ENCODE measurements around the gene IGFBP6. TPM values are rescaled to one million over a fixed set of nuclear protein-coding genes. Genes with fewer than 3 reads are reported as not detected.

Gene IGFBP6
- polyA plus RNA-seq, 1 of the 3 experiments (the other 2 are of a cell fraction) = 570 TPM

GRCh38 chr12:53120685-53121525 lies 23.4 kb downstream of the IGFBP6 start:
- H3K4me1 ChIP-seq (ENCODE audit: control insufficient read depth in 1 of 2, insufficient read depth in 2 of 2, low read depth in 1 of 2, low read length in 1 of 2) = peaks cover 0 to 10% of the 10 kb centered on the region in 2 experiments; a peak in 2 of 4 replicates
- H3K9me2 ChIP-seq = no peaks in the 10 kb centered on the region
- H3K4me2 ChIP-seq = no peak overlapping the region
- H3K9ac ChIP-seq = no peak overlapping the region
- no peaks in the 10 kb centered on the region for H3K9me3 ChIP-seq
- no peak for DNase-seq
- no peaks in the 10 kb centered on the region for H4K20me1 ChIP-seq (ENCODE audit: insufficient read depth)
- TF ChIP-seq FOXJ3 (CRISPR knock-in tag; IDR thresholded peaks at IDR 0.05) = no peak
- no peak for TF ChIP-seq SMC3 (IDR thresholded peaks at IDR 0.05; ENCODE audit: low read depth, low read length)
- TF ChIP-seq IRF3 (IDR thresholded peaks at IDR 0.05; ENCODE audit: low read depth, low read length) = no peak
- no peak for TF ChIP-seq NRF1 (IDR thresholded peaks at IDR 0.05; ENCODE audit: low read depth, low read length)
- no peak for TF ChIP-seq PBX3 (IDR thresholded peaks at IDR 0.05)
- no peak for TF ChIP-seq FOXM1 (IDR thresholded peaks at IDR 0.05; ENCODE audit: low read depth)
- no peak for TF ChIP-seq CHD2 (IDR thresholded peaks at IDR 0.05; ENCODE audit: low read length, partially characterized antibody)
- TF ChIP-seq YY1 (IDR thresholded peaks at IDR 0.05; ENCODE audit: low read depth) = no peak
- no peak for TF ChIP-seq ZBTB33 (IDR thresholded peaks at IDR 0.05; ENCODE audit: borderline replicate concordance, low read depth)
- no peak for TF ChIP-seq TAF1 (IDR thresholded peaks at IDR 0.05; ENCODE audit: borderline replicate concordance, low read depth, low read length)
- H3K27ac ChIP-seq (ENCODE audit: low read depth in 2 of 2, low read length in 1 of 2) = no peak overlapping the region
- H2AFZ ChIP-seq (ENCODE audit: low read depth) = no peak overlapping the region
- WGBS (ENCODE audit: low lambda C conversion rate) = 92% methylated on average over 12 of the region's 12 CpGs
- POLR2A ChIA-PET = no interaction called here
- CTCF ChIA-PET = interaction anchor here (1.0 kb wide), 1 partner anchor 55 kb away, joined by 4 read pairs; no protein-coding TSS in a partner anchor
- H3K79me2 ChIP-seq (ENCODE audit: insufficient read depth) = no peaks in the 10 kb centered on the region
- no peaks in the 10 kb centered on the region for H3F3A ChIP-seq (replicated peaks; ENCODE audit: insufficient read depth)
- no peak overlapping the region for H3K4me3 ChIP-seq (ENCODE audit: low read depth in 2 of 2, low read length in 1 of 2)
- no peaks in the 10 kb centered on the region for H3K27me3 ChIP-seq (ENCODE audit: insufficient read depth)
- no peaks in the 10 kb centered on the region for H3K36me3 ChIP-seq (replicated peaks in 1 of 2; ENCODE audit: control insufficient read depth in 1 of 2, insufficient read depth in 2 of 2, low read length in 1 of 2)

GRCh38 chr12:53122961-53123468 lies 25.5 kb downstream of the IGFBP6 start:
- Histone ChIP-seq H3K9me3 (no peaks in the 10 kb centered on the region), H3K27me3 (ENCODE audit: insufficient read depth) (no peaks in the 10 kb centered on the region), H3K27ac (ENCODE audit: low read depth in 2 of 2, low read length in 1 of 2) (no peak overlapping the region; a peak in 1 of 4 replicates), H2AFZ (ENCODE audit: low read depth) (0 out of 2 replicates have a peak overlapping the region, but pooled peaks have one; percentile 22), H4K20me1 (ENCODE audit: insufficient read depth) (no peaks in the 10 kb centered on the region), H3K4me2 (no peak overlapping the region), H3K9ac (no peak overlapping the region), H3K36me3 (replicated peaks in 1 of 2; ENCODE audit: control insufficient read depth in 1 of 2, insufficient read depth in 2 of 2, low read length in 1 of 2) (no peaks in the 10 kb centered on the region), H3K79me2 (ENCODE audit: insufficient read depth) (no peaks in the 10 kb centered on the region), H3K4me1 (ENCODE audit: control insufficient read depth in 1 of 2, insufficient read depth in 2 of 2, low read depth in 1 of 2, low read length in 1 of 2) (peaks cover 0 to 10% of the 10 kb centered on the region in 2 experiments; a peak in 2 of 4 replicates), H3K9me2 (no peaks in the 10 kb centered on the region), H3K4me3 (ENCODE audit: low read depth in 2 of 2, low read length in 1 of 2) (no peak overlapping the region), H3F3A (replicated peaks; ENCODE audit: insufficient read depth) (no peaks in the 10 kb centered on the region)
- ChIA-PET POLR2A (no interaction called here), CTCF (interaction anchor here (1.6 to 2.0 kb wide), 2 partner anchors 24 to 36 kb away, joined by 6 to 9 read pairs; no protein-coding TSS in a partner anchor)
- 95% methylated on average over 6 of the region's 10 CpGs for WGBS (ENCODE audit: low lambda C conversion rate)
- TF ChIP-seq FOXJ3 (CRISPR knock-in tag; IDR thresholded peaks at IDR 0.05) (no peak), USF1 (IDR thresholded peaks at IDR 0.05; ENCODE audit: borderline replicate concordance, low read depth) (no peak), MXI1 (IDR thresholded peaks at IDR 0.05; ENCODE audit: low read depth, low read length) (no peak), POLR2AphosphoS5 (IDR thresholded peaks at IDR 0.05; ENCODE audit: low read depth, low read length) (no peak)
- DNase-seq = peak; percentile 62

Data from SK-N-SH (cell line).